ENCODE results near the gene ZNF423.

Gene ZNF423

DNA sequence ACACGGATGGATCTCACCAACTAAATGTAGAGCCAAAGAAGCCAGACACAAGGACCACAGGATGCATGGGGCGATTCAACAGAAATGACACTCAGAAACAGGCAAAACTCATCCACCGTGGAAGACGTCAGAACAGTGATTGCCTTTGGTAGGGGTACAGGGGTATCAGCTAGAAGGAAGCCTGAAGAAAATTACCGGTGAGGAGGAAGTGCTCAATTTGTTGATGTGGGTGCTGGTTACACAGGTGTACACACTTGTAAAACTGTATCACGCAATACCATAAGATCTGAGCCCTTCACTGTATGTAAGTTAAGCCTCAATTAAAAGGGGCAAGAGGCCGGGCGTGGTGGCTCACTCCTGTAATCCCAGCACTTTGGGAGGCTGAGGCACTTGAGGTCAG is 256.2 kb downstream of the ZNF423 start:
- ChIA-PET POLR2A (no interaction called here), CTCF (no interaction called here)
- DNase-seq (ENCODE audit: low read depth, low spot score): no peak
- no peak overlapping the region for H3K4me3 ChIP-seq (ENCODE audit: low read depth, low read length)
- TF ChIP-seq CTCF (IDR thresholded peaks at IDR 0.05; ENCODE audit: insufficient read depth, low read length, missing control alignments): no peak

DNA sequence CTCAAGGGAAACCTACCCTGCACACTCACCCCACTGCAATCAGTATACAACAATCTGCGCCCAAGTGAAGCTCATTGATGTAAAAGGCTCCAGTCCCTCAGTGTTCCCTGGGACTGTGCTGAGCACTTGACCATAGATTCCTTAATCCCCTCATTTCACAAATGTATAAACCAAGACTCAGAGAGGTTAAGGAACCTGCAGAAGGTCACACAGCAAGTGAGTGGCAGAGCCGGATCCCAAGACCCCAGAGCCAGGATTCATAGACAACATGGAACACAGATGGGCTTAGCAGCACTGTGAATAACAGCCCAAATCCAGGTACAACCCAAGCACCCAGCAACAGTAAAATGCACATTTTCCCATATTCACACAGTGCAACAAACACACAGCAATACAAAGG is 256.6 kb downstream of the ZNF423 start:
- ChIA-PET CTCF (no interaction called here), POLR2A (no interaction called here)
- no peak for TF ChIP-seq CTCF (IDR thresholded peaks at IDR 0.05; ENCODE audit: insufficient read depth, low read length, missing control alignments)
- no peak for DNase-seq (ENCODE audit: low read depth, low spot score)
- no peak overlapping the region for H3K4me3 ChIP-seq (ENCODE audit: low read depth, low read length)

DNA sequence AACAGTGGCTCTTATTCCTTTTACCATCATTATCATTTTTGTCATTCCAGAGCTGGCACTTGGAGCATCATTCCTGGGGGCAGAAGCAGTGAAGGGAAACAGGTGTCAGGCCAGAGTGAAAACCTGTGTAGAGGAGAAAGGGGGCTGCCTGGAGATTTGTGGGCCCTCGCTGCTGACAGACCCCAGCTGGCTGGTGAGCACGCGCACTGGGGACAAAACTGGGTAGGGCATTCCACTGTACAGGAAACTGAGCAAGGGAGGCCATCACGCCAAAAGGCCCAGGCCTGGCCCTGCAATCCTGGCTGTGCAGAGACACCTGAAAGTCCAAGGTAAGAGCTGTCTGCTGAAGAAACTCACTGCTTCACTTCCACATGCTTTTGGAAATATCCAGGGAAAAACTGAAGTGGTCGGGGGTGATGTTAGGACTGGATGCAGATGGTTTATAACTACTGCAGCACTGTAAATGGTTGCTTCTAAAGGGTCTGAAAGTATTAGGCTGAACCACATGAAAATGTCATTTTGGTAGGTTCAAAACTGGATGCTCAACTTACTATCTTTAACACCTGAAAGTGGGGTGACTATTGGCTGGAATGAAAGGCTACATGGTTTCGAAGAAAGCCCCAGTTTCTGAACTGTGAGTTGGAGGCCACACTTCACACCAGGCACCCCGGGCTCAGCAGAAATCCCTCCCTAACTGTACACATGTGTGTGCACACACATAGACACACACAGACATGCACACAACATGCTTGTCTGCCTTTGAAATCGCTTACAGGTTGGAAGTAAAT is 257.3 kb downstream of the ZNF423 start:
- H3K4me3 ChIP-seq (ENCODE audit: low read depth, low read length): no peak overlapping the region
- DNase-seq (ENCODE audit: low read depth, low spot score): no peak
- ChIA-PET CTCF (interaction anchor here (0.7 to 4.2 kb wide), 2 partner anchors 55 to 191 kb away, joined by 3 to 11 read pairs; no protein-coding TSS in a partner anchor), POLR2A (no interaction called here)
- TF ChIP-seq CTCF (IDR thresholded peaks at IDR 0.05; ENCODE audit: insufficient read depth, low read length, missing control alignments): no peak

DNA sequence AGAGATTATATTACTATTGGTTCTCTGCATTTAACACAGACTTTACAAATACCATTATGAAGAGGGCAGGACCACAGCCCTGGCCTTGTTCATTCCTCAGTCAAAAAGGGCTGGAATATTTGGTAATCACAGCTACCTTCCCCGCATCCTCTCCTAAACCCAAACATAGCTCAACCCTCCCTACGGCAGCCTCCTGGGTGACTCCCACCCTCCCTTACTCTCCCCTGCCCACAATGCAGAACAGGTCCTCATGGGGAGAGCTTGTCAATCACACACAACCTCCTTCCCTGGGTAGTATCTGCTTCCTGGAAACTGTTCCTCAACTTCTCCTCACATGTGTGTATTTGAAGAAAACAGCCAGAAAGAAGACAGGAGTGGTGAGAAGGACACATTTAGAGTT is 258.1 kb downstream of the ZNF423 start:
- no peak for TF ChIP-seq CTCF (IDR thresholded peaks at IDR 0.05; ENCODE audit: insufficient read depth, low read length, missing control alignments)
- DNase-seq (ENCODE audit: low read depth, low spot score): no peak
- CTCF ChIA-PET: interaction anchor here (4.2 kb wide), 1 partner anchor 190 kb away, joined by 11 read pairs; no protein-coding TSS in a partner anchor
- H3K4me3 ChIP-seq (ENCODE audit: low read depth, low read length): no peak overlapping the region
- POLR2A ChIA-PET: no interaction called here

- ChIA-PET POLR2A (no interaction called here), CTCF (interaction anchor here (1.2 to 4.2 kb wide), 5 partner anchors 14 to 281 kb away, joined by 3 to 11 read pairs (median 3); no protein-coding TSS in a partner anchor)
- H3K4me3 ChIP-seq (ENCODE audit: low read depth, low read length): no peak overlapping the region
- no peak for TF ChIP-seq CTCF (IDR thresholded peaks at IDR 0.05; ENCODE audit: insufficient read depth, low read length, missing control alignments)
- DNase-seq (ENCODE audit: low read depth, low spot score): no peak
Measured at GRCh38 chr16:49596648-49597291, 259.1 kb downstream of the ZNF423 start.

- H3K4me3 ChIP-seq (ENCODE audit: low read depth, low read length): no peak overlapping the region
- no peak for TF ChIP-seq CTCF (IDR thresholded peaks at IDR 0.05; ENCODE audit: insufficient read depth, low read length, missing control alignments)
- ChIA-PET CTCF (interaction anchor here (0.7 to 4.2 kb wide), 7 partner anchors 15 to 331 kb away, joined by 3 to 11 read pairs (median 3); no protein-coding TSS in a partner anchor), POLR2A (no interaction called here)
- DNase-seq (ENCODE audit: low read depth, low spot score): no peak
Measured at GRCh38 chr16:49596068-49596467, 259.8 kb downstream of the ZNF423 start.

Data from AG04449 (cell line).